Stimulated activated CD8-positive, alpha-beta memory T cell treated with anti-CD3 and anti-CD28 coated beads, Interleukin-4, amount 100 ng/mL, for 48 hours (primary cell): ENCODE results near the gene MYO9A.
"Not testable (repeated sequence)": the region's sequence is repeated elsewhere in the genome, so short reads cannot be mapped to it uniquely, and the experiment has no call there.

Source experiments
- DNase-seq: peaks from one replicate; pipeline ENCODE4 v3.0.0-alpha.2; 2020

The MYO9A gene

GRCh38 chr15:72034859-72035650 is 82.9 kb downstream of the MYO9A start:
- DNase-seq, result no peak

GRCh38 chr15:72034351-72034750 is 83.6 kb downstream of the MYO9A start:
- DNase-seq, result no peak

GRCh38 chr15:72033711-72034110 is 84.2 kb downstream of the MYO9A start:
- DNase-seq, result no peak

- no peak for DNase-seq
Measured at GRCh38 chr15:72033285-72033684, 84.7 kb downstream of the MYO9A start.

- no peak for DNase-seq
Measured at GRCh38 chr15:72021604-72022003, 96.3 kb downstream of the MYO9A start.

- no peak for DNase-seq
Measured at GRCh38 chr15:72020799-72021198, 97.2 kb downstream of the MYO9A start.

GRCh38 chr15:72014555-72014954 is 103.4 kb downstream of the MYO9A start:
- not testable (repeated sequence) for DNase-seq

GRCh38 chr15:72013703-72014102 is 104.2 kb downstream of the MYO9A start:
- no peak for DNase-seq

- no peak for DNase-seq
Measured at GRCh38 chr15:72011302-72011942, 106.5 kb downstream of the MYO9A start.

- no peak for DNase-seq
Measured at GRCh38 chr15:72009222-72009621, 108.7 kb downstream of the MYO9A start.

GRCh38 chr15:72006382-72006781 is 111.6 kb downstream of the MYO9A start:
- DNase-seq, result no peak

GRCh38 chr15:72005483-72005882 is 112.5 kb downstream of the MYO9A start:
- no peak for DNase-seq

- no peak for DNase-seq
Measured at GRCh38 chr15:71999807-72000206, 118.1 kb downstream of the MYO9A start.

- DNase-seq, result not testable (repeated sequence)
Measured at GRCh38 chr15:71998717-71999116, 119.2 kb downstream of the MYO9A start.

GRCh38 chr15:71997691-71998090 is 120.3 kb downstream of the MYO9A start:
- no peak for DNase-seq

- no peak for DNase-seq
Measured at GRCh38 chr15:71975816-71976150, 142.2 kb downstream of the MYO9A start.

- no peak for DNase-seq
Measured at GRCh38 chr15:71974211-71974610, 143.7 kb downstream of the MYO9A start.

GRCh38 chr15:71973366-71973765 is 144.6 kb downstream of the MYO9A start:
- DNase-seq, result no peak

GRCh38 chr15:71971905-71972304 is 146.0 kb downstream of the MYO9A start:
- no peak for DNase-seq

GRCh38 chr15:71970435-71970834 is 147.5 kb downstream of the MYO9A start:
- DNase-seq, result no peak

- DNase-seq, result no peak
Measured at GRCh38 chr15:71962537-71962936, 155.4 kb downstream of the MYO9A start.

GRCh38 chr15:71957026-71957425 is 160.9 kb downstream of the MYO9A start:
- no peak for DNase-seq

GRCh38 chr15:71951134-71951533 is 166.8 kb downstream of the MYO9A start:
- no peak for DNase-seq

- DNase-seq, result no peak
Measured at GRCh38 chr15:71945012-71945411, 172.9 kb downstream of the MYO9A start.

- no peak for DNase-seq
Measured at GRCh38 chr15:71943806-71944205, 174.1 kb downstream of the MYO9A start.
